A172 (cell line): ENCODE data around the gene RND2. TPM values are rescaled to one million over a fixed set of nuclear protein-coding genes. Genes with fewer than 3 reads are reported as not detected.

ENCODE experiments used
- DNase-seq: peaks from one replicate; pipeline ENCODE4 v3.0.0-alpha.2; 2015; ENCODE audit warnings: low spot score
- total RNA-seq: library from RNA; depleted of rRNA; stranded (reverse); fragments of >200 nt; shearing (Covaris generic); gene quantifications from 2 replicates; pipeline ENCODE4 v1.2.3, GENCODE V29; 2014

The RND2 gene
- total RNA-seq, 1 experiment from 2014 or later = not detected

DNA sequence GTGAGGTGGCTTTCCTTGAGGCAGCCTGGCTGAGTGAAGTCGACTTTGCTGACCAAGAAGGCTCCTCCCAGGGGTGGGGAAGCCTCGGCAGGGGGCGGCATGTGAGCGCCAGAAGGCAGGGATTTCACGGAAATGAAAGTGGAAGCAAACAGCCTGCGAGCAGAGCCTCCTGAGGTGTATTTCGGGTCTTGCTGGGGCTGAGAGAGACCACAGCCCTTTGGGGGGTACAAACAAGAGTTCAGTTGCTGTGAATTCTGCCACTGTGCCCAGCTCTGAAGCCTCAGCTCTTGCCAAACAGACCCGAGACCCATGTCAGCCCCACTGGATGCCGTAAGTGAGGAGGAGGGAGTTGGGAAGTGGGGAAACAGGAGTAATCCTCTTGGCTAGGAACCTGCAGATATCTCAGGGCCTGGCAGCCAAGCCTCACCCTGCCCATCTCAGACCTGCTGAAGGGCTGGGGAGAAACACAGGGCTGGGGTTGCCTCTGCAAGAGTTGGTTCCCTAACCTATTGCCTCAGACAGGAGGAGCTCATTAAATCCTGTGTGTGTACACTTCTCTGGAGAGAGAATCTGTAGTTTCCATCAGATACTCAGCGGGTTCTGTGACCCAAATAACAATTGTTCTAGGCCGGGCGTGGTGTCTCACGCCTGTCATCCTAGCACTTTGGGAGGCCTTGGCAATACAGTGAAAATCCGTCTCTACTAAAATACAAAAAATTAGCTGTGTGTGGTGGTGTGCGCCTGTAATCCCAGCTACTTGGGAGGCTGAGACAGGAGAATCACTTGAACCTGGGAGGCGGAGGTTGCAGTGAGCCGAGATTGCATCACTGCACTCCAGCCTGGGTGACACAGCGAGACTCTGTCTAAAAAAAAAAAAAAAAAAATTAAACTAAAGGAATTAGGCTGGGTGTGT, 18.1 kb upstream of the RND2 start, which contains the start of gene IFI35:
TSS of gene IFI35 (plus strand) at position 146 of the 913 bp plus-strand sequence. CDS start at position 310, 164 bp downstream.
- DNase-seq = peak; percentile 86

DNA sequence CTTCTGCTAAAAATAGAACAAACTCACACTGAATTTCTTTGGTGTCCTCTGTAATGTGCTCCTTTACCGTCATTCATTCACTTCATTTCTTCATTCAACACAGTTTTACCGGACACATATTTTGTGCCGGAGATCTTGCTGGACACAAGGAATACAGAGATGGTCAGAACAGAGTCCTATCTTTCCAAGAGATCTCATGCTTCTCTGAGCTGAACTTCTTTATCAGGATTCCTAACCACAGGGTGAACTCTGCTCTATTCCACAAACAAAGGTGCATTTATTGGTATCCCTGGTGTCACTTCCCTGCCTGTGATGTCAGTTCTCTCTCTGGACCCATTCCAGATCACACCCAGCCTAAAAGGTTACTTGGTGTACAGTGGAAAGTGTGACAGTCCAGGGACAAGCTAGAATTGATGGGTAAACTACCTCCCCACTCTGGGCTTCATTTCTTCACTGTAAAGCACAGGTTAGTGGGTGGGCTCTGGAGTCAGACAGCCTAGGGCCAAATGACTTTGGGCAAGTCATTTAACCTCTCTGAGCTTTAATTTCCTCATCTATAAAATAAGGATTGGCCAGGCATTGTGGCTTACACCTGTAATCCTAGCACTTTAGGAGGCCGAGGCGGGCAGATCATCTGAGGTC, 14.2 kb upstream of the RND2 start:
- peak; percentile 79 for DNase-seq

- DNase-seq = no peak
These were observed 13.1 kb upstream of the RND2 start for GRCh38 chr17:43011728-43012472.

GRCh38 chr17:43013296-43013695, 11.7 kb upstream of the RND2 start:
- DNase-seq = no peak

- DNase-seq = no peak
These were observed 10.9 kb upstream of the RND2 start for GRCh38 chr17:43014020-43014648.

DNA sequence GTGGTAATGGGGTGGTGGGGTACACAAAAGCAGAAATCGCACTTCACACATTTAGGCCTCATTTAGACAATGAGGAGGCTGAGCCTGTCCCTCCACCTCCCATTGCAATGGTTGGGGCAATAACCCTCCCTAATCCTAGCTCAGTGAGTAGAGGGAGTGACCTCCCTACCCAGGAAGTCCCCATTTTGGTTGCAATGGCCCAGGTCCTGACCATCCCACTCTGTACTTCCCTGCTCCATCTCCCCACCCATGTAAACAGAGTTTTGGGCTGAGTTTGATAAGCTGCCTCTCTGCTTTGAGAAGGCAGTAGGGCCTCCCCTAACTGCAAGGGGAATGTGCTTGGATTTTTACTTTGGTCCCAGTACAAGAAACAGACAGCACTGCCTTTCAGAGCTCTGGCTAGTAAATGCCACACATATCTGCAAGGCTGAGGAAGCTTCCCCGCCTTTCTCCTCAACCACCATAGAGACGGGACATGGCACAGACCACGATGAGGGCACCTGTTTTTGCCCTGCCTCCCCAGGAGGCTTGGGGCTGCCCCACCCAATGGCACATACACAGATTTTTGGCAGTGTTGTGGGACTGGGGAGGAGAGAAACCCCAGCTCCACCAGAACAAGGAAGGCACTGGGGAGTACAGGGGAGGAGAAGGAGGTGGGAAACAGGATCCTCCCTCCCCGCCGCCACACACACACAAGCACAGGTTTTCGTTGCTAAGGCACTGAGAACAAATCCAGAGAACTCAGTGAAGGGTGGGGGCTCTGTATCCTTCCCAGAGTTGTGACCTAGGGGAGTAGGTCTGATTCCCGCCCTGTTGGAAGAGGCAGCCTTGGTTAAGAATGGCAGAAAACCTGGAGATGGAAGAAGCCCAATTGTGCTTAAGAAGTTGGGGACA, 10.1 kb upstream of the RND2 start:
- no peak for DNase-seq

DNA sequence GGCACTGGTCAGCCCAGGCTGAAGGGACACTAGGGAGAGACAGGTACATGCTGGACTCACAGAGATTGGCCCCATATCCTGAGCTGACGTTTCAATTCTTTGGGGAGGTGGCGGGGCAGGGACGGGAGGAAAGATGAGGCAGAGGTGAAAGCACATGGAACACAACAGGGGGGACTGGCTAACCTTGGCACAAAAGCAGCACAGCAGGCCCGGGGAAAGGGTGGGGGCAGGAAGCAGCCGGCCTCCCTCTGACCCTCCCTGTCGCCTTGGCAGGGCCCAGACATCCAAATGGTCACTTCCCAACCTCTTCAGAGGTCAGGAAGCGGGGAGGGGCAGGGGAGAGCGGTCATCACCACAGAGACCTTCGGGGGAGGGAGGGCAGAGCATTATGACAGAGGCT, 9.5 kb upstream of the RND2 start:
- peak; percentile 48 for DNase-seq

- DNase-seq = no peak
These were observed 8.8 kb upstream of the RND2 start for GRCh38 chr17:43016216-43016615.

- DNase-seq = no peak
These were observed 6.8 kb upstream of the RND2 start for GRCh38 chr17:43018008-43018853.

- DNase-seq = no peak
These were observed 6.1 kb upstream of the RND2 start for GRCh38 chr17:43018932-43019331.

- DNase-seq = no peak
These were observed 5.6 kb upstream of the RND2 start for GRCh38 chr17:43019418-43019817.

DNA sequence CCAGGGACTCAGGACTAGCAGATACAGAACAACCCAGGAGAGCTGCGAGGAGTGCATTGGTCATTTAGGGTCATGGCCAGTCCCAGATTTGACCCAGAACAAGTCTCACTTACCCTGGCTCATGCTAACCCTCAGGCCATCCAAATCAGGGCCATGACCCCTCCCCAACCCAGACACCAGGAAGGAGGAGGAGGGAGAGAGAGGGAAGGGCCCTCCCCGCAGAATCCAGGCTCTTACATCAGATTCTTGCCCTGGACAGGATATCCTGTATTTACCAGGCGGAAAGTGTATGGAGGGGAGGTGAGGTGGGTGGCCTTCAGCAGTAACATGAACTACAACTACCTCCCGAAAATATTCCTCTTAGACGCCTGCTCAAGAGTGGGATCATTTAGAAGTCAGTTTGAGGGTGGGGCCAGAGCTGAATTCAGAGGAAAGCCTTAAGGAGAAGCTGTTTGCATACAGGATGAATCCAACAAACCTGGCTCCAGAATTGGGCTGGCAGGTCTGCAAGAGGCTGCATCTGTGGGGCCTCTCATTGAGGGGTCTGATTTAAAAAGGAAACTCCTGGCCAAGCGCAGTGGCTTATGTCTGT, 4.9 kb upstream of the RND2 start:
- DNase-seq = no peak

DNA sequence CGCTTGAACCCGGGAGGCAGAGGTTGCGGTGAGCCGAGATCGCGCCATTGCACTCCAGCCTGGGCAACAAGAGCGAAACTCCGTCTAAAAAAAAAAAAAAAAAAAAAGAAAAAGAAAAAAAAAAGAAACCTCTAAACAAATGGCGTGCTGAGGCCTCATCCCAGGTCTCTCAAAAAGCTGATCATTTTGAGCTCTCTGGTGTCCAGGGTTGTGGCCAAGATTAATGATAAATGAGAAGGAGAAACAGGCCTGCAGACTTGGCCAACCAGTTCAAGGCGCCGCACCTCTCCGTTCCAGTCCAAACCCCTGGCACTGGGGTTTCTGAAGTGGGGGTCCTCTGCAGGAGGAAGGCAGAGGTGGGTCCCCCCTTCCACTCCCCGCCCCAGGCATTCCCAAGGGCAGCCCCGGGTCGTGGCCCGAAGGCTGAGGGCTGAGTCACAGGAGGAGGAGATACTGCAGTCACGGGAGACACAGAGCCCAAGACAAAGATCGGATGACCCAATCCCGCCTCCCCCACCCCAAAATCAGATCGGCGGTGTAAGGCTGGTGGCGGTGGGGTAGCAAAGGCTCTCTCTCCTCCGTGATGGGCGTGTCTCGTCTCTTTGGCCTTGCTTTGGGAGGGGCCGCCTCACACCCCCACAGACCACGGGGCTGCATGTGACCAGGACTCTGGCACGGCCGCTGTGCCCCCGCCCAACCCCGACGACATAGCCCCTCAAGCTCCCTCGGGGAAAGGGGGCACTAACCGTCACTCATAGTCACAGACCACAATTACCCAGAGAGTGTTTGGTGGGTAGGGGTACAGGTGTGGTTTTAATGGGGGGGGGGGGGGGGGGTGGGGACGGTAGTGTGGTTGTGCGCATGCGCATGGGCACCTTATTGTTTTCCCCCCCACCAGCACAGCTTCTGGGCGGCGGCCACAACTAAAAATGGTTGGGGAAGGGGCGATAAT, 4.0 kb upstream of the RND2 start:
- peak; percentile 92 for DNase-seq

- DNase-seq = peak; percentile 67
These were observed 3.1 kb upstream of the RND2 start, which contains the start of gene VAT1 for GRCh38 chr17:43021741-43022512. TSS of gene VAT1 (minus strand) at chr17:43022385. CDS start at chr17:43022322, 63 bp downstream.

DNA sequence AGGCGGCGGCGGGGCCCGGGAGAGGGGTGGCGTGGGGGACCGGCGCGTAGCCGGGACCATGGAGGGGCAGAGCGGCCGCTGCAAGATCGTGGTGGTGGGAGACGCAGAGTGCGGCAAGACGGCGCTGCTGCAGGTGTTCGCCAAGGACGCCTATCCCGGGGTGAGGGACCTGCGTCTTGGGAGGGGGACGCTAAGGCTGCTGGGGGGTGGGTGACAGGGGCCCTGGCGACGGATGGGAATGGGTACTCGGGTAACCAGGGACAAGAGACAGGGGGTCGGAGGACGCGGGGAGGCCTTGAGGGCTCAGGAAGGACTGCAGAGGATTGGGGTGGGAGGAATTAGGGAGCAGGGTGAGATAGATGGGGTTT, 243 bp downstream of the RND2 start:
- DNase-seq = no peak

DNA sequence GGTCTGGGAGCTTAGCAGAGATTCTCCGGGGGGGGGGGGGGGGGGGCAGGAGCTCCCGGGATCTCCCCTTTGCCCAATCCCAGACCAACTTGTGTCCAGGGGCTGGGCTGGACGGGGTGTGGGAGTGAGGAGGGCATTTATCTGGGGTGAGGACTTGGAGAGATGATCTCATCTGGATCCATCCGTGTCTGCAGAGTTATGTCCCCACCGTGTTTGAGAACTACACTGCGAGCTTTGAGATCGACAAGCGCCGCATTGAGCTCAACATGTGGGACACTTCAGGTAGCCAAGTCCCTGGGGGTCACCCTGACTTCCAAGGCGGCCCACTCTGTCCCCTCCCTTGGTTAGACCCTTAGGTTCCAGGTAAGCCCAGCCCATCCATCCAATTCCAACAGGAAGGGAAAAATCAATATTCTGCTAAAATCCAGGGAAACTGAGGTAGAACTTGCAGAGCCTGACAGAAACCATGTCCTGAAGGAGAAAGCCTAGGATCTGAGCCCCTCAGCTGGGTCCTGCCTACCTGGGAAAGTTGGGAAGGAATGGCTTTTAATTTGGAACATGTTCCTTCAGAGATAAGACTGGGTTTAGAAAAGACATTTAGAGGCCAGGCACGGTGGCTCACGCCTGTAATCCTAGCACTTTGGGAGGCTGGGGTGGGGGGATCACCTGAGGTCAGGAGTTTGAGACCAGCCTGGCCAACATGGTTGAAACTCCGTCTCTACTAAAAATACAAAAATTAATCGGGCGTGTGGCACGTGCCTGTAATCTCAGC, 921 bp downstream of the RND2 start:
- no peak for DNase-seq

DNA sequence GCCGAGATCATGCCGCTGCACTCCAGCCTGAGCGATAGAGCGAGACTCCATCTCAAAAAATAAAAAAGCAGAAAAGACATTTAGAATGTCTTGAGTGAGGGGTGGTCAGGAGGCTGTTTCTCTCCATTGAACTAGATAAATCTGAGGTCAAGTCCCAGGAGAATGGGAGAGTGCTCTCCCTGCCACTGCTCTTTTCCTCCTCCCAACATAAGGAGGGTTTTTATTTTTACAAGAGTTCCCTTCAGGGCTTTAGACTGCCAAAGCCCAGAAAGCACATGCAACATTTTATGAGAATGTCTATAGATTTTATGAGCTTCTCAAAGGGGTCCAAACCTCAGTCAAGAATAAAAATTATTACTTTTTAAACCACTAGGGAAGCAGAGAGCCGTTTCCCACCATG, 1.6 kb downstream of the RND2 start:
- DNase-seq = no peak
